HEK293T (cell line): ENCODE data around the gene STAT5B.

Experiments
- CTCF ChIA-PET: fragments of 350-600 bp; formaldehyde crosslinking; extraction: SDS; loops from one replicate; lab custom pipeline; 2021; ENCODE audit warnings: antibody characterized with exemption, inconsistent platforms; lab: Yijun Ruan, JAX
- POLR2A ChIA-PET: fragments of 350-600 bp; formaldehyde crosslinking; extraction: SDS; loops from one replicate; lab custom pipeline; 2020; ENCODE audit warnings: antibody characterized with exemption, inconsistent platforms; lab: Yijun Ruan, JAX
- DNase-seq: peaks from one replicate; pipeline ENCODE4 v3.0.0; 2012; ENCODE audit warnings: mixed read lengths; ENCODE audit errors: extremely low spot score
- ARNT ChIP-seq: fragments of 450-650 bp; IDR thresholded peaks from 2 replicates; pipeline ENCODE4 v1.6.1; 2017; ENCODE audit warnings: mild to moderate bottlenecking
- BHLHE40 ChIP-seq: fragments of 450-650 bp; IDR thresholded peaks from 2 replicates; pipeline ENCODE4 v1.6.1; 2016; ENCODE audit warnings: mild to moderate bottlenecking, moderate library complexity, borderline replicate concordance
- CTBP1 ChIP-seq: fragments of 450-650 bp; IDR thresholded peaks from 2 replicates; pipeline ENCODE4 v1.6.1; 2016; ENCODE audit warnings: borderline replicate concordance
- ELF4 ChIP-seq: fragments of 450-650 bp; IDR thresholded peaks from 2 replicates; pipeline ENCODE4 v1.6.1; 2017; ENCODE audit warnings: antibody characterized with exemption
- FOXA1 ChIP-seq: fragments of 450-650 bp; IDR thresholded peaks from 2 replicates; pipeline ENCODE4 v1.6.1; 2016; ENCODE audit warnings: mild to moderate bottlenecking
- FOXK2 ChIP-seq: fragments of 450-650 bp; IDR thresholded peaks from 2 replicates; pipeline ENCODE4 v1.6.1; 2016; ENCODE audit warnings: mild to moderate bottlenecking
- FOXM1 ChIP-seq: fragments of 450-650 bp; IDR thresholded peaks from 2 replicates; pipeline ENCODE4 v1.6.1; 2017; ENCODE audit warnings: mild to moderate bottlenecking, borderline replicate concordance
- HDGF ChIP-seq: fragments of 450-650 bp; IDR thresholded peaks from 2 replicates; pipeline ENCODE4 v1.6.1; 2017; ENCODE audit warnings: antibody characterized with exemption, borderline replicate concordance
- L3MBTL2 ChIP-seq: fragments of 450-650 bp; conservative IDR thresholded peaks from 2 replicates; pipeline ENCODE4 v1.6.1; 2016; ENCODE audit warnings: mild to moderate bottlenecking
- LEF1 ChIP-seq: fragments of 450-650 bp; IDR thresholded peaks from 2 replicates; pipeline ENCODE4 v1.6.1; 2017; ENCODE audit warnings: mild to moderate bottlenecking, borderline replicate concordance
- NFRKB ChIP-seq: fragments of 450-650 bp; IDR thresholded peaks from 2 replicates; pipeline ENCODE4 v1.6.1; 2016; ENCODE audit warnings: mild to moderate bottlenecking, moderate library complexity
- SP1 ChIP-seq: fragments of 450-650 bp; IDR thresholded peaks from 2 replicates; pipeline ENCODE4 v1.6.1; 2017
- SUZ12 ChIP-seq: fragments of 450-650 bp; IDR thresholded peaks from 2 replicates; pipeline ENCODE4 v1.6.1; 2016; ENCODE audit warnings: mild to moderate bottlenecking
- TARDBP ChIP-seq: fragments of 450-650 bp; IDR thresholded peaks from 2 replicates; pipeline ENCODE4 v1.6.1; 2016
- ZNF384 ChIP-seq: fragments of 450-650 bp; IDR thresholded peaks from 2 replicates; pipeline ENCODE4 v1.6.1; 2016
- TF ChIP-seq, protein P1 (sequence below): fragments of 450-650 bp; IDR thresholded peaks from 2 replicates; pipeline ENCODE4 v1.6.1; 2016

STAT5B gene

DNA sequence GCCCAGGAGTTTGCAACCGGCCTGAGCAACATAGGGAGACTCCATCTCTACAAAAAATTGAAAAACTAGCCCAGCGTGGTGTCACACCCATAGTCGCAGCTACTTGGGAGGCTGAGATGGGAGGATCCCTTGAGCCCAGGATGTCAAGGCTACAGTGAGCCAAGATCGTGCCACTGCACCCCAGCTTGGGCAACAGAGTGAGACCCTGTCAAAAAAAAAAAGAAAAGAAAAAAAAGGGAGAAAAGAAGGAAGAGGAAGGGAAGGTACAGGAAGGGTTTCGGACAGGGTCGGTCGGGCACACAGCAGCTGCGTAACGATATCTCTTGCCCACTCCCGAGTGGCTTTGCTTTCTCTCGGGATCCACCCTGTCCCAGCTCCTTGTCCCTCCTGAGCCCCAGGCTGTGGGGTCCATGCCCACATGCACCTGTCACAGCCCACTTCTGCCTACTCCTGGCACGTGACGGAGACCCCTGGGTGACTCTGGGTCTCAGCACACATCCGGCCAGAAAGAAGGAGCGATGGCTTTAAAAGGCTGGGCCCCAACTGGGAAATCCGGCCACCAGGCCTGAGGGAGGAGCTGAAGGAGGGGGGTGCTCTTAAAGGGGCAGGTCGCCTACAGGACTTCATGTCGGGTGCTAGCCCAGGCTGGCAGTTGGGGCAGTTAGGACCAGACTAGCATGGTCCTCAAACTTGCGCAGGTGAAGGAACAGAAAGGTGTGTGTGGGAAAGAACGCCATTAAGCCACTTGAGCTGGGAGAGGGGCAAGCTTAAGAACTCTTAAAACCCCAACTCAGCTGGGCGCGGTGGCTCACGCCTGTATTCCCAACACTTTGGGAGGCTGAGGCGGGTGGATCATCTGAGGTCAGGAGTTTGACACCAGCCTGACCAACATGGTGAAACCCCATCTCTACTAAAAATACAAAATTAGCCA, 82.0 kb downstream of the STAT5B start, which contains the start of gene GHDC:
TSS of gene GHDC (minus strand) at position 526 of the 931 bp plus-strand sequence. CDS start 913 bp downstream, outside the sequence.
- TF ChIP-seq NFRKB, result no peak
- TF ChIP-seq FOXK2, result no peak
- peak; percentile 59; the same call in 1 of the 2 replicates for TF ChIP-seq L3MBTL2
- TF ChIP-seq, protein P1, sequence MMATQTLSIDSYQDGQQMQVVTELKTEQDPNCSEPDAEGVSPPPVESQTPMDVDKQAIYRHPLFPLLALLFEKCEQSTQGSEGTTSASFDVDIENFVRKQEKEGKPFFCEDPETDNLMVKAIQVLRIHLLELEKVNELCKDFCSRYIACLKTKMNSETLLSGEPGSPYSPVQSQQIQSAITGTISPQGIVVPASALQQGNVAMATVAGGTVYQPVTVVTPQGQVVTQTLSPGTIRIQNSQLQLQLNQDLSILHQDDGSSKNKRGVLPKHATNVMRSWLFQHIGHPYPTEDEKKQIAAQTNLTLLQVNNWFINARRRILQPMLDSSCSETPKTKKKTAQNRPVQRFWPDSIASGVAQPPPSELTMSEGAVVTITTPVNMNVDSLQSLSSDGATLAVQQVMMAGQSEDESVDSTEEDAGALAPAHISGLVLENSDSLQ, result no peak
- no peak for TF ChIP-seq ELF4
- peak; percentile 94 for TF ChIP-seq FOXM1
- no peak for TF ChIP-seq SUZ12
- TF ChIP-seq BHLHE40, result no peak
- TF ChIP-seq FOXA1, result no peak
- TF ChIP-seq HDGF, result no peak
- peak; percentile 87 for DNase-seq
- CTCF ChIA-PET, result interaction anchor here (1.2 kb wide), 1 partner anchor 28 kb away, joined by 6 read pairs; no protein-coding TSS in a partner anchor
- POLR2A ChIA-PET, result interaction anchor here (0.6 to 1.7 kb wide), 11 partner anchors 9 to 174 kb away, joined by 3 to 9 read pairs (median 4); partner anchors contain the start of genes DHX58 and NKIRAS2

DNA sequence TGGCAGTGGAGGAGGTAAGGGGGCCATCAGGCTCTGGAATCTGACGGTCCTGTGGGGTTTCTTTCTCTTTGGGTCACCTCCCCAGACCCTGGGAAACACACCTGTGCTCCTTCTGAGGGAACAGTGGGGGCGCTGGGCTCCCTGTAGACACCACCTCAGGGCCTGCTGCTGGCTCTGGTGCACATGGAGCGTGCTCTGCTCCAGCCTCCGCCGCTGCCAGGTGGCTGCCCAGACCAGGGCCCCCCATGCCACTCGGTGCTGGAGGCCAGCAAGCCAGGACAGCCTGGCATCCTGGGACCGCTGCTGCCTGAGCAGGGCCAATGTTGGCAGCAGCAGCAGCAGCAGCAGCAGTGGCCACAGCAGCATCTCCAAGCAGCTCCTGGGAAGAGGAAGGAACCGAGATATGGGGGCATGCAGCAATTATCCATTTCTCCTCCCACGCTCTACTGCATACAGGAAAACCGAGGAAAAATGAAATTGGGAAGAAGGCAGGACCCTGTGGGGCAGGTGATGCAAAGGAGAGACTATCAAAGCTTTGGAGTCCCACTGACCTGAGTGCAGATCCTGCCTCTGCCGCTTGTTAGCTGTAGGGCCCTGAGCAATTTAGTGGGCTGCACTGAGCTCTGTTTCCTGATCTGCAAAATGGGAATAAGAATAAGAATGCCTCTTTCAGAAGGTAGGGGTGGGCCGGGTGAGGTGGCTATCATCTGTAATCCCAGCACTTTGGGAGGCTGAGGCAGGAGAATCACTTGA, 82.8 kb downstream of the STAT5B start:
- CTCF ChIA-PET, result interaction anchor here (1.2 kb wide), 1 partner anchor 29 kb away, joined by 6 read pairs; no protein-coding TSS in a partner anchor
- POLR2A ChIA-PET, result interaction anchor here (1.2 to 1.7 kb wide), 6 partner anchors 10 to 173 kb away, joined by 3 to 9 read pairs (median 6); partner anchors contain the start of gene NKIRAS2
- no peak for DNase-seq
- TF ChIP-seq LEF1, result no peak
- no peak for TF ChIP-seq FOXK2
- TF ChIP-seq NFRKB, result no peak
- TF ChIP-seq SUZ12, result no peak

DNA sequence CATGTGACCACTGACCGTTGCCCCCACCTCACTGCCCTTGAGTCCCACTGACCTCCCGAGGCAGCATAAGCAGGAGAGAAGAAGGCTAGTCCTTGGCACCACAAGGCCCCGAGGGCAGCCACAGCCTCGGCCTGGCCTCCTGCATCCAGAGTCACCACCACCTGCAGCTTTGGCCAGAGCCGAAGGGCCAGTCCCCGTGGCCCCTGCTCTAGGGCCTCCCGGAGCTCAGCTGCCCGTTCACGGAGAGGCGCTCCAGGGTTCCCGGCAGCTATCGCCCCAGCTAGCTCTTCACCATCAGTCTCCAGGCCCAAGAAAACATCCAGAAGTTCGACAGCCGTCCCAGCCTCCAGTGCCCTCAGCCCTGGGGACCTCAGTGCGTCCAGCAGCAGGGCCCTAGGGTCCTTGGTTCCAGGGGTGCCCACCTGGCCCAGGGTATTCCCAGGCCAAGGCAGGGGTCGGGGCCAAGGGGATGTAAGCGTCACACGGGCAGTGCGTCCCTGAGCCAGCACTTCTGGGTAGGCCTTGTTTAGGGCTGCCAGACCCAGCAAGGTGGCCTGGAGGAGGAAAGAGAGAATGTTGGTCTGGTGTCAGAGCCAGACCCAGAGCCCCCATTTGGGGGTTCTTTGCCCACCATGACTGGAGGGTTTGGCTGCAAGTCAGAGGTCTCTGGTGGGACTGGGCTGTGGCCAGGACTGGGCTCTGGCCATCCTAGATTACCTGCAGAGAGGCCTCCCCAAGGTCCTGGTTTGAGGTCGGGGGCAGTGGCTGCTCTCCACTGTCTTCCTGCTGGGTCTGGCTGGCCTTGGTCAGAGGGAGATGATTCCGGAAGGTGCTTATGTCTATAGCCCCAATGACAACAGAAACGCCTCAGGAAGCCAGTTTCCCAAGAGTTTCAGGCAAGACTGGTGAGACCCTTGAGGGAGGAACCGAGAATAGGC, 83.7 kb downstream of the STAT5B start:
- CTCF ChIA-PET, result no interaction called here
- no peak for TF ChIP-seq ELF4
- TF ChIP-seq ZNF384, result no peak
- TF ChIP-seq L3MBTL2, result no peak
- no peak for TF ChIP-seq HDGF
- TF ChIP-seq FOXA1, result no peak
- TF ChIP-seq FOXM1, result no peak
- no peak for TF ChIP-seq ARNT
- no peak for TF ChIP-seq TARDBP
- TF ChIP-seq CTBP1, result no peak
- TF ChIP-seq SP1, result no peak
- no peak for TF ChIP-seq BHLHE40
- no peak for TF ChIP-seq SUZ12
- no peak for TF ChIP-seq NFRKB
- no peak for TF ChIP-seq FOXK2
- TF ChIP-seq, protein P1, result no peak
- no peak for TF ChIP-seq LEF1
- DNase-seq, result no peak
- POLR2A ChIA-PET, result interaction anchor here (0.6 kb wide), 1 partner anchor 8 kb away, joined by 4 read pairs; no protein-coding TSS in a partner anchor

DNA sequence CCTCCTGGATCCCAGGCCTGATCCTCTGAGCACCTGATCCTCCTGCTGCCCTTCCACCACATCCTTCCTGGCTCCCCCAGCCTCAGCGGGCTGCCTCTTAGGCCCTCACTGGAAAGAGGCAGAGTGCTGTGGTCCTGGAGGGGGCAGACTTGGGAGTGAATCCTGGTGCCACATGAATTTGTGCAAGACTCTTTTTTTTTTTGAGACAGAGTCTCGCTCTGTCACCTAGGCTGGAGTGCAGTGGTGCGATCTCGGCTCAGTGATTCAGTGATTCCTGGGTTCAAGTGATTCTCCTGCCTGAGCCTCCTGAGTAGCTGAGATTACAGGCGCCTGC, 84.9 kb downstream of the STAT5B start:
- CTCF ChIA-PET, result no interaction called here

DNA sequence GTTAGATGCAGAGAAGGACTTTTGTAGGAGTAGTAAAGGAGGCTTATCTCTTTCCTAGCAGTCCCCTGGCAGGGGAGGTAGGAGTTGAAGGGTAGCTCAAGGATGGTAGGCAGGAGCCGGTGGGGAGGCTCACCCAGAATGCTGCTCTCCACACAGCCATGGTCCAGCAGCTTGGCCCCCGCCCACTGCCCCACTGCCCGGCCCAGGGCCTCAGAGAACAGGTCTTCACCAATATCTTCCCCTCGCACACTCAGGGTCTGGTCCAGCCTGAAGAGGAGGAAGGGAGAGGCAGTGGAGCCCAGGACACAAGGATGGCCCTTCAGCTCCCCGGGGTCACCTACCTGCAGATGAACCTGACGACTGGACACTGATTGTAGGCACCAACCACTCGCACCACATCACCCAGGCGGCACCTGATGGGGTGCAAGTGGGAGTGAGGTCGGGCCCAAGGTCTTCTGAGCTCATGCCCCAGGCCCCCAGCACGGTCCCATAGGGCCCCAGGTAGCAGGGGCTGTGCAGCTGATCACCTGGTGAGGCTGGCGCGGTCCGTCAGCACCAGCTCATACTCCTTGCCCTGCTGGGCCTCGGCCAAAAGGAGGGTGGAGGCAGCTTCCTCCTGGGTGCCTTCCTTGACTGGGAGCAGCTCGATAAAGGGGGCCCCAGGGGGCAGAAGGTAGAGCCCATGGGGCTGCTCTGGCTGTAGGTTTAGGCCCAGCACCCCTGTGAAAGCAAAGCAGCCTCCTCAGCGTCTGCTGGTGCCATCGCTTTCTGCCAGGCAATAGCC, 85.5 kb downstream of the STAT5B start:
- ChIA-PET CTCF (interaction anchor here (0.9 kb wide), 1 partner anchor 32 kb away, joined by 4 read pairs; no protein-coding TSS in a partner anchor), POLR2A (no interaction called here)

More for the DNA sequence above, 84.9 kb downstream of the STAT5B start:
- no peak for DNase-seq
- POLR2A ChIA-PET, result no interaction called here
- no peak for TF ChIP-seq FOXA1
- TF ChIP-seq ZNF384, result no peak
- TF ChIP-seq ELF4, result no peak

More for the DNA sequence above, 85.5 kb downstream of the STAT5B start:
- no peak for DNase-seq
- TF ChIP-seq L3MBTL2 (no peak), NFRKB (no peak), ELF4 (no peak), LEF1 (no peak), FOXM1 (no peak), SP1 (no peak), ZNF384 (no peak), FOXA1 (no peak), TARDBP (no peak), CTBP1 (no peak), SUZ12 (no peak), FOXK2 (no peak), ARNT (no peak), BHLHE40 (no peak)
- TF ChIP-seq, protein P1, result no peak
